D721Med (cell line): ENCODE measurements around the gene STRN4.

ENCODE experiments used
- DNase-seq: peaks from one replicate; pipeline ENCODE4 v3.0.0; 2011; ENCODE audit warnings: low spot score; ENCODE audit not compliant: insufficient read length
- FAIRE-seq: peaks from 2 replicates; lab custom pipeline; 2011; peaks lifted over from hg19 to GRCh38; lab: Jason Lieb, UNC
- CTCF ChIP-seq: IDR thresholded peaks from 2 replicates; pipeline ENCODE4 v1.5.1; 2012; ENCODE audit warnings: mild to moderate bottlenecking, control low read depth; ENCODE audit not compliant: insufficient read depth; ENCODE audit errors: missing control alignments

Gene STRN4

GRCh38 chr19:46723471-46723870 is 22.8 kb downstream of the STRN4 start:
- DNase-seq (no peak), FAIRE-seq (no peak)
- no peak for TF ChIP-seq CTCF

- TF ChIP-seq CTCF = no peak
- FAIRE-seq (no peak), DNase-seq (no peak)
Measured at GRCh38 chr19:46723023-46723461, 23.2 kb downstream of the STRN4 start.

- no peak for FAIRE-seq
- DNase-seq = no peak
- TF ChIP-seq CTCF = no peak
Measured at GRCh38 chr19:46722421-46723022, 23.7 kb downstream of the STRN4 start.

- FAIRE-seq = no peak
Measured at GRCh38 chr19:46722004-46722380, 24.3 kb downstream of the STRN4 start.

GRCh38 chr19:46721269-46722003 is 24.8 kb downstream of the STRN4 start:
- DNase-seq (no peak), FAIRE-seq (no peak)
- no peak for TF ChIP-seq CTCF

More at GRCh38 chr19:46722004-46722380, 24.3 kb downstream of the STRN4 start:
- TF ChIP-seq CTCF = no peak
- no peak for DNase-seq

- DNase-seq (no peak), FAIRE-seq (no peak)
- no peak for TF ChIP-seq CTCF
Measured at GRCh38 chr19:46720503-46721239, 25.6 kb downstream of the STRN4 start.
